ENCODE measurements around the gene DGCR2. TPM values are rescaled to one million over a fixed set of nuclear protein-coding genes. Genes with fewer than 3 reads are reported as not detected.
"Not testable (repeated sequence)": the region's sequence is repeated elsewhere in the genome, so short reads cannot be mapped to it uniquely, and the experiment has no call there.

DGCR2 gene
- polyA plus RNA-seq, 1 donor, result 49.1 TPM

GRCh38 chr22:19080853-19081252 is 41.4 kb downstream of the DGCR2 start:
- no peak for DNase-seq

DNA sequence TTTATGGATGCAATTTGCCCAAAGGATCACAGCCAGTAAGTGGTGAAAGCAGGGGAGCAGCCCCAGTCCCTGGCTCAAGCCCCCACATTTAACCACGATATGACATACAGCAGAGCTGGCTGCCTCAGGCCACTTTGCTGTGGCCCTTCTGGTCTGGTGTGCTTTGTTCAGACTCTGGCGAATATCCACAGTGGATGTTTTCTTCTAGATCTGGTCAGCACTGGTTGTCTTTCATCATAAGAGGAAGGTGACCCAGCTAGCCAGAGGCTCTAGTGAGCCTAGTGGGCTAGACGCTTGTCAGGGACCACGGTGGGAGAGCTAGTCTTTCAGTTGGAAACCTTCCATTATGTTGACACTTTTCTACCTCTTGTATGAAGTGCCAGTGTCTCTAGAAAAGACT is 42.5 kb downstream of the DGCR2 start:
- DNase-seq, result no peak

DNA sequence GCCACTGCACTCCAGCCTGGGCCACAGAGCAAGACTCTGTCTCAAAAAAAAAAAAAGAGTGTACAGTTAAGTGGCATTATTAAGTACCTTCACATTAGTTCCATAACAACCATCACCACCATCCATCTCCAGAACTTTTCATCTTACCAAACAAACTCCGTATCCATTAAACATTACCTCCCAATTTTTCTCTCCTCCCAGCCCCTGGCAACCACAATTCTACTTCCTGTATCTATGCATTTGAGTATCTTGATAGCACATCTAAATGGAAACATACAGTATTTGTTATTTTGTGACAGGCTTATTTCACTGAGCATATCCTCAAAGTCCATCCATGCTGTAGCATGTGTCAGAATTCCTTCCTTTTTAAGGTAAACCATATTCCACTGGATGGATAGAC is 46.8 kb downstream of the DGCR2 start:
- DNase-seq, result no peak

GRCh38 chr22:19072853-19073252 is 49.4 kb downstream of the DGCR2 start:
- DNase-seq, result not testable (repeated sequence)

GRCh38 chr22:19070397-19071169 is 51.6 kb downstream of the DGCR2 start:
- no peak for DNase-seq

DNA sequence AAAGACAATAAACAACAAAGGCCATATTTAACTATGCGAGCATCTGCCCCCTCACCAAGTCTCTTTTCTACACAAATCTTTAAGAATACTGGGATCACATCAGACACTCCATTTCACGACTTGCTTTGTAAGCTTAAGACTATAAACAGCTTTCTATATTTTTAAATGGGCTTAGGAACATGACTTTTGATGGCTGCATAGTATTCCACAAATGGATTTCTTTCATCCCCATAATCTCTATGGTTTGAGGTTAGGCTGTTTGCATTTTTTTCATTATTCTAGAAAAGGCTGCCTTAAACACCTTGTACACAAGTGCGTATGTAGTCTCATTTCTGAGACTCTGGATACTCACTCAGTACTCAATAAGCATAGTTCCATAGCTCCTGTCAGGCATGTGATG is 52.8 kb downstream of the DGCR2 start:
- no peak for DNase-seq

GRCh38 chr22:19068784-19069271 is 53.4 kb downstream of the DGCR2 start:
- no peak for DNase-seq

- no peak for DNase-seq
Measured at GRCh38 chr22:19067696-19068348, 54.4 kb downstream of the DGCR2 start.

DNA sequence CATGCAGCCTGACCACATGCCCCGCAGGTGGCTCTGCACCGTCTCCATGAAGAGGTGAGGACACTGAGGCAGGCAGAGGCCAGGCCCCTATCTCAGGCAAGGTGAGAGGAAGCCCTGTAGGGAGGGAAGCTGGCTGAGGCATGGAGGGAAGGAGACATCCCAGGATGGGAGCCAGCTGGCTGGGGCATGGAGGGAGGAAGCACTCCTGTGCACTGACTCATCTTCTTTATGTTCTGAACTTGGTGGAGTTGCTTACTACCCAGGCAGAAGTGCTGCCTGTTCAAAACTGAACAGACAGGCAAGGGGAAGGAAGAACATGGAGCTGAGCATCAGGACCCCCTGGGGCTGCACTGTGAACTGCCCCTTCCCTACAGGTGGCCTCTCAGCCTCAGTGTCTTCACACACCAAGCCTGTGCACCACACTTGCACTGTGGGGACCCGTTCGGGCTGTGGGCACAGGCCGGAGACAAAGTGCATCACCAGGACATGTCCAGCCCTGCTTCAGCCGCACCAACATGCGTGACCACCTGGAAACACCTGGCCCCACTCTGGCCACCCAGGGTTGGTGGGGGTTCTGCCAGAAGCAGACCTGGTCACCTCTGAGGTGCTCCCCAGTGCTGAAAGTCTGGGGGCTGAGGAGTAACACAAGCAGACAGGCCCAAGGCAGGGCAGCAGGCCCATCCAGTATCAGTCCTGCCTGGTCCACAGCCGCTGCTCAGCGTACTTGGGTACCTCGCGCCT is 55.5 kb downstream of the DGCR2 start:
- no peak for DNase-seq

- DNase-seq, result no peak
Measured at GRCh38 chr22:19065929-19066328, 56.3 kb downstream of the DGCR2 start.

- no peak for DNase-seq
Measured at GRCh38 chr22:19065298-19065859, 56.8 kb downstream of the DGCR2 start.

- no peak for DNase-seq
Measured at GRCh38 chr22:19064354-19065054, 57.7 kb downstream of the DGCR2 start.

DNA sequence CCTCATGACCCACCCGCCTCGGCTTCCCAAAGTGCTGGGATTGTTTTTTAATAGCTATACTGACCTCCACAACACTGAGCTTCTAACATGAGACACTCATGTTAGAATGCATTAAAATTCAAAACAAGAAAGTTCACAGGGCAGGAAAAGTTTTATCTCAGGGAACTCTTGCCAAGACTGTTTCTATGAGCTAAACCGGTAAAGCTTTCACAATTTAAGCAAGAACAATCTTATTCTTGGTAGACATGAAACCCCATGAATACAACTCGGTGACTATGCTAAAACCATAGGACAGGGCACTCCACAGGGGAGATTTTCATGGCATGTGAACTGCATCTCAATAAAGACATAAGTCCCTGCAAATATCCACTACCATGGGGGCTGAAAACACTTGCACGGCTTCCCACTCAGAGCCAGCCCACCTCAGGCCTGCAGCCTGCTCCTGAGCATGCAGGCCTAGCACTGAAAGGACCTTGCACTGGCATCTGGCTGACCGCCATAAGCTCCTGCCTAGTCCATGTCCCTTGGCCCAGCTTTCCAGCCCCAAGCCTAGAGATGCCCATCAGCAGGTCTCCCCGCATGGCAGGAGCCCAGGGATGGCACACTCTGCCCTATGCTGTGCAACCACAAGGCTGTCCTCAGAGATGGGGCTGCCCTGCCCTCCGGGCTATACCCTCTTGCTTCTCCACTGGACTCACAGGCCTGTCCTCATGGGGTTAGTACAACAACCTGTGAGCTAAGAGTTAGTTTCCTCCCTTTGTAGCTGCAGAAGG is 58.4 kb downstream of the DGCR2 start:
- DNase-seq, result no peak

GRCh38 chr22:19062943-19063308 is 59.3 kb downstream of the DGCR2 start:
- DNase-seq, result no peak

DNA sequence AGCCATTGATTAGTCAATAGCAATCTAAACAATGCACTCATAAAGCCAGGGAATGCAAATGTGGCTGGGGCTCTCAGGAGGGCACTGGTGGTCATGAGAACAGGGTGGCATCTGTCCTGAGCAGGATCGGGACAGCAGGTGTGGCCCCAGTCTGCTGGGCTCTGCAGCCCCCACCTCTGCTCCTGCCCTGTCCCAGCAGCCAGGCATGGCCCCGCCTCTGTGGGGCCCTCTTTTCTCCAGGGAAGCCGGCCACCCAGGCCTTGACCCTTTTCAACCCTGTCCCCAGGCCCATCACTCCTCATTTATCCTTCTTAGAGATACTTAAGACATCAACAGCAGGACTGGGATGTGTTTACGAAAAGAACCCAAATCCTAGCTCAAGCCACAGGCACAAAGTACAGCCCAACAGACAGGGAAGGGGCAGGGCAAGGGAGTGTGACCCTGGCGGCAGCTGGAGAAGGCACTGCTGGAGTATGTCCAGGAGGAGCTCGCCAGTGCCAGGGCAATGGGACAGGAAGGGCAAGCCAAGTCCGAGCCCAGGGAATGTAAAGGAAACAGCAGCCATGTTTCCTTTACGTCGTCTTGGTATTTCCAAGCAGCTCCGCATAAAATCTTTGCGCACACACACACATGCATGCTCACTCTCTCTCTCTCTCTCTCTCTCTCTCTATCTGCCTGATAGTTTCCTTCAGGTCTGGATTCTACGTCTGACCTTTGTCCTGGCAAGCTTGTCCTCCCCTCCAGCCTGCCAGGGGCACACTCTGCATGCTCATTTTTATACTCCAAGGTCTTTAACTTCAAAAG is 59.9 kb downstream of the DGCR2 start:
- DNase-seq, result no peak

DNA sequence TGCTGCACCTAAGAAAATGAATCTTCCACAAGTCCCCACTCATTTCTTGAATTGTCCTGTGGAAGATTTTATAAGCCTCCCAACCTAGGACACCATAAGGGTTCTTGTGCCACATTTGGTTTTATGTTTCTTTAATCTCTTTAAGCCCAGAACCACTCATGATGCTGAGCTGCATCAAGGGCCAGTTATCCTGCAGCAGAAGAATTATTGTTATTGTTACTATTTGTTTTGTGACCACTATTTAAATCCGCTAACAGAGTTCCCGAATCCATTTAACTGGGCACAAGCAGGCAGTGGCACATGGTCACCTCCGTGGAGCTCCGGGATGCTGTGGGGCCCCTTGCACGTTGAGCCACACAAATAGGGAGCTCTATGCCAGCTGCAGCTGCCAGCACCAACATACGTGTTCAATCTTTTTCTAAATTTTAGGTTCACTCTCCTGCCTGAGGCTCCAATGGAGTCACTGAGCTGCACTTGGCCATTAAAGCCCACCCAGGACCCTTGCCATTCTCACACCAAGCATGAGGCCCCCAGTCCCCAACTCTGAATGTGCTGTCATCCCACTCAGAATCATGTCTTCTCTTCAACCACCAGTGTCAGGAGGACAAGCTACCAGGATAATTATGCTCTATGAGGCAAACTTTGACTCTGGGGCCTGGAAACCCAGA is 60.6 kb downstream of the DGCR2 start:
- DNase-seq, result no peak

- no peak for DNase-seq
Measured at GRCh38 chr22:19060356-19061009, 61.7 kb downstream of the DGCR2 start.

DNA sequence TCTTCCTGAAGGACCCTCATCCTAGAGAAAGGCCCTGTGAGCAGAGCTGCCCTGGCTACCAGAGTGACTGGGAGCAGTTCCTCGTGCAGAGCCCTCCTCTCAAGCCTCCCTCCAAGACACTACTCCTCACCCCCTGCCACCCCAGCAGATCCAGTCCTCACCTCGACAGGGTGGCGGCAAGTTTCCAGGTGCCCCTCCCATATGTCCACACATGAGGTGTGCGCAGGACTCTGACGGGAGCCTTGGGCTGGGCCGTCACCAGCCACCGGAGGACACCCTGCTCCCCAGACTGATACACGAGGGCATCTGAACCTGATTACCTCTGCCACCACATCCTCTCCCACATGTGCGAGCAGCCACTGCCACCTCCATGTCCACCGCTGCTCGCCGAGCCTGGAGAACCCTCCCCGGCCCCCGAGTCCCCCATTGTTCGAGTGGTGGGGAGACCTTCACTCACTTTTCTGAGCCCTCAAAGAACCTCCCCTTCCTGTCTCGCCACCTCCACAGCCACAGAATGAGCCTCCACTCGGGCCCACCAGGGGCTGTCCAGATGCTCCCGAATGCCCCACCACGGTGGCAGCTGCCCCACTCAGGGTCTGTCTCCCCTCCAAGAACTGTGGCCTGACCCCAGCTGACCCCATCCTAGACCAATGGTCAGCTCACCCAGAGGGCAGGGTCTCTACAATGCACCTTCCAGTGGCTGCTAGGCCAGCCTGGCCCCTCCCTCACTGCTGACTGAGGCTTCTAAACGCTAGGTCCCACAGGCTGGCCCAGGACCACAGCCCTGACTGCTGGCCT is 62.5 kb downstream of the DGCR2 start:
- DNase-seq, result no peak
